ENCODE data around the gene WNT4. TPM values are rescaled to one million over a fixed set of nuclear protein-coding genes. Genes with fewer than 3 reads are reported as not detected.

The WNT4 gene
- total RNA-seq, 4 donors from 2014 or later, result 21.3 to 42.7 (median 24.5) TPM

DNA sequence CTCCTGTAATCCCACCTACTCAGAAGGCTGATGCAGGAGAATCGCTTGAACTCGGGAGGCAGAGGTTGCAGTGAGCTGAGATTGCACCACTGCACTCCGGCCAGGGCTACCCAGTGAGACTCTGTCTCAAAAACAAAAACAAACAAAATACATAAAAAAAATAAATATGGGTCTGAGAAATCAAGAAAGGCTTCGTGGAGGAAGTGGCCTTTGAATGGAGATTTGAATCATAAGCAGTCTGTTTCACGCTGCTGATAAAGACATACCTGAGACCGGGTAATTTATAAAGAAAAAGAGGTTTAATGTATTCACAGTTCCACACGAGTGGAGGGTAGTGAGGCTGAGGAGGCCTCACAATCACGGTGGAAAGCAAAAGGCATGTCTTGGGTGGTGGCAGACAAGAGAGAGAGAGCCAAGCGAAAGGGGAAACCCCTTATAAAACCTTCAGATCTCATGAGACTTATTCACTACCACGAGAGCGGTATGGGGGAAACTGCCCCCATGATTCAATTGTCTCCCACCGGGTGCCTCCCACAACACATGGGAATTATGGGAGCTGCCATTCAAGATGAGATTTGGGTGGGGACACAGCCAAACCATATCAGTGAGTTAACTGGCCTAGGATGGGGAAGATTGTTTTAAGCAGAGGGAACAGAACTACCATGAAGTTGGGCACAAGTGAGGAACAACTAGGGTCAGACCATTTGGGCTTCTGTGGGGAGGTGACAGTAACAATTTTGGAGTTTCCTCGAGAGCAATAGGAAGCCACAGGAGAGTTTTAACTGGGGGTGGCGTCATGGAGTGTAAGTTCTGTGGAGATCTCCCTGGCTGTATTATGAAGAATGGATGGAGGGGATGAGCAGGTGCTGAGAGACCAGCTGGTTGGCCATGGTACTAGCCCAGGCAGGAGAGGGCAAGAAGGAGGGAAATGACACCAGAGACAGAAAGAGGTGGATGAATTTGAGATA is 22.2 kb upstream of the WNT4 start:
- 88% methylated on average over 14 of the region's 14 CpGs for WGBS
- Histone ChIP-seq H3K27me3 (no peaks in the 10 kb centered on the region), H3K4me1 (peaks cover 17% of the 10 kb centered on the region), H3K4me3 (no peak overlapping the region), H3K27ac (no peak overlapping the region), H3K36me3 (no peaks in the 10 kb centered on the region), H3K9me3 (no peaks in the 10 kb centered on the region)
- DNase-seq (ENCODE audit: low spot score in 2 of 2), result no peak
- no peak for TF ChIP-seq EP300 (IDR thresholded peaks at IDR 0.05)
- TF ChIP-seq POLR2AphosphoS5 (IDR thresholded peaks at IDR 0.05), result no peak
- no peak for TF ChIP-seq POLR2A (IDR thresholded peaks at IDR 0.05)
- no peak for TF ChIP-seq CTCF (IDR thresholded peaks at IDR 0.05)

DNA sequence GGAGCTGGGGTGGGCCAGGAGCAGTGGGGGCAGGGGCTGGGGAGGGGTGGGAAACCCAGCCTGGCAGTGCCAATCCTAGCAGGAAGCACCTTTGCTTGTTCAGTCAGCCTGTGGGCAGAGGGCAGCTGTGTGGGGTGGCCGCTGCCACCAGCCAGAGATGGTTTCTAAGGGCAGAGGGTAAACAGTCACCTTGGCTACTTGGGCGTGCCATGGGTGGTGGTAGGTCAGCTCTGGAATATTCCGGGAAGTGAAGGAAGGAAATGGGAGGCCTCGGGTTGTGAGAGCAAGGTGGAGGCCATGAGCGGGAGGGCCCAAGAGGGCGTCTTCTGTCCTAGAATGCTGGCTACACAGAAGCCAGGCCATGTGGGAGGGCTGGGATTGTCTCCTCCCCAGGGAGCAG is 20.7 kb upstream of the WNT4 start:
- no peak overlapping the region for H3K27ac ChIP-seq
- no peak for DNase-seq (ENCODE audit: low spot score in 2 of 2)
- H3K4me3 ChIP-seq, result no peak overlapping the region
- TF ChIP-seq EP300 (IDR thresholded peaks at IDR 0.05), result no peak
- no peak for TF ChIP-seq POLR2A (IDR thresholded peaks at IDR 0.05)
- TF ChIP-seq POLR2AphosphoS5 (IDR thresholded peaks at IDR 0.05), result no peak
- no peak for TF ChIP-seq CTCF (IDR thresholded peaks at IDR 0.05)
- peaks cover 16% of the 10 kb centered on the region for H3K4me1 ChIP-seq
- H3K9me3 ChIP-seq, result no peaks in the 10 kb centered on the region
- WGBS, result 67% methylated on average over 6 of the region's 6 CpGs
- no peaks in the 10 kb centered on the region for H3K27me3 ChIP-seq
- no peaks in the 10 kb centered on the region for H3K36me3 ChIP-seq

- no peak overlapping the region for H3K27ac ChIP-seq
Measured at GRCh38 chr1:22163137-22163536, 20.2 kb upstream of the WNT4 start.

DNA sequence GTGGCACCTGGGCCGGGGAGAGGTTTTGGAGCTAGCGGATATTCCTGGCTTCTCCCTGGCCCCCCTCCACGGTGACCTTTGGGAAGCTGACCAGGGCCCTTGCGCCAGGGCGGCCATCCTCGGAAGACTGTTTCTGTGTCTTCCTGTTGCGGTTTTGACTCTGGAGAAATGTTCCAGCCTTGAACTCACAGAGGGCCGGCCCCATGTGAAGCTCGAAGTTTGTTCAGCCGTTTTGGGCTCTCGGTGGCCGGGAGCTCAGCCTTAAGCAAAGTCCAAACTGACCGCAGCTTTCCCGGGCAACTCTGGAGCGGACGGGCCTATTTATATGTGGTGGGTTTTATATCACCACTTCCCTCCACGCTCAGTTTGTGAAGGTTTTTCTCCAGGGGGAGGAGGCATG is 17.0 kb upstream of the WNT4 start:
- H3K27ac ChIP-seq, result no peak overlapping the region
- no peak for TF ChIP-seq EP300 (IDR thresholded peaks at IDR 0.05)
- TF ChIP-seq POLR2AphosphoS5 (IDR thresholded peaks at IDR 0.05), result no peak
- no peak for TF ChIP-seq CTCF (IDR thresholded peaks at IDR 0.05)
- TF ChIP-seq POLR2A (IDR thresholded peaks at IDR 0.05), result no peak
- peaks cover 9% of the 10 kb centered on the region for H3K4me1 ChIP-seq
- no peak overlapping the region for H3K4me3 ChIP-seq
- no peaks in the 10 kb centered on the region for H3K36me3 ChIP-seq
- no peak for DNase-seq (ENCODE audit: low spot score in 2 of 2)
- H3K9me3 ChIP-seq, result no peaks in the 10 kb centered on the region
- WGBS, result 92% methylated on average over 13 of the region's 17 CpGs
- H3K27me3 ChIP-seq, result no peaks in the 10 kb centered on the region

More at GRCh38 chr1:22163137-22163536, 20.2 kb upstream of the WNT4 start:
- TF ChIP-seq POLR2A (IDR thresholded peaks at IDR 0.05) (no peak), CTCF (IDR thresholded peaks at IDR 0.05) (no peak), EP300 (IDR thresholded peaks at IDR 0.05) (no peak), POLR2AphosphoS5 (IDR thresholded peaks at IDR 0.05) (no peak)
- H3K4me1 ChIP-seq, result peaks cover 12% of the 10 kb centered on the region
- H3K27me3 ChIP-seq, result no peaks in the 10 kb centered on the region
- no peak for DNase-seq (ENCODE audit: low spot score in 2 of 2)
- H3K9me3 ChIP-seq, result no peaks in the 10 kb centered on the region
- 79% methylated on average over 9 of the region's 14 CpGs for WGBS
- H3K36me3 ChIP-seq, result no peaks in the 10 kb centered on the region
- H3K4me3 ChIP-seq, result no peak overlapping the region

DNA sequence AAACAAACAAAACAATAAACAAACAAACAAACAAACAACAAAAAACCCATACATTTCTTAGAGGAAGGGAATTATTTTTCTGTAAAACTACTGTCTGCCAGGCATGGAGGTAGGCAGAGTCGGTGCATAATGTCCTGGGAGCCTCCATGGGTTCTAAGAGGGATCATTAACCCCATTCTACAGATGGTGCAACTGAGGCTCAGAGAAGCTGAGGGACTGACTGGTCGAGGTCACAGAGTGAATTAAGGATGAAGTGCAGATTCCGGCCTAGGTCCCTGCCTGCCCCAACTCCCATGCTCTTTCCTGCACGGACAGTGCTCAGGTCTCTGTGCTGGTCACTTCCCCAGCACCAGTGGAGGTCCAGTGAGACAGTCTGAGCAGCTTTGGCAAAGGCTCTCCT is 15.8 kb upstream of the WNT4 start:
- 87% methylated on average over 4 of the region's 4 CpGs for WGBS
- TF ChIP-seq POLR2AphosphoS5 (IDR thresholded peaks at IDR 0.05) (no peak), POLR2A (IDR thresholded peaks at IDR 0.05) (no peak), CTCF (IDR thresholded peaks at IDR 0.05) (no peak), EP300 (IDR thresholded peaks at IDR 0.05) (no peak)
- H3K9me3 ChIP-seq, result no peaks in the 10 kb centered on the region

More for the DNA sequence above, 15.8 kb upstream of the WNT4 start:
- no peaks in the 10 kb centered on the region for H3K36me3 ChIP-seq
- peaks cover 1% of the 10 kb centered on the region for H3K4me1 ChIP-seq
- H3K4me3 ChIP-seq, result no peak overlapping the region
- no peak overlapping the region for H3K27ac ChIP-seq
- no peak for DNase-seq (ENCODE audit: low spot score in 2 of 2)
- no peaks in the 10 kb centered on the region for H3K27me3 ChIP-seq
